Effector CD4-positive, alpha-beta T cell (primary cell): ENCODE results near the gene MCCC1.
A peak's percentile ranks its signal among the peaks of the same experiment; 100 is the strongest.

Experiments
- DNase-seq: peaks from one replicate; pipeline ENCODE4 v3.0.0-alpha.2; 2020

Gene MCCC1

DNA sequence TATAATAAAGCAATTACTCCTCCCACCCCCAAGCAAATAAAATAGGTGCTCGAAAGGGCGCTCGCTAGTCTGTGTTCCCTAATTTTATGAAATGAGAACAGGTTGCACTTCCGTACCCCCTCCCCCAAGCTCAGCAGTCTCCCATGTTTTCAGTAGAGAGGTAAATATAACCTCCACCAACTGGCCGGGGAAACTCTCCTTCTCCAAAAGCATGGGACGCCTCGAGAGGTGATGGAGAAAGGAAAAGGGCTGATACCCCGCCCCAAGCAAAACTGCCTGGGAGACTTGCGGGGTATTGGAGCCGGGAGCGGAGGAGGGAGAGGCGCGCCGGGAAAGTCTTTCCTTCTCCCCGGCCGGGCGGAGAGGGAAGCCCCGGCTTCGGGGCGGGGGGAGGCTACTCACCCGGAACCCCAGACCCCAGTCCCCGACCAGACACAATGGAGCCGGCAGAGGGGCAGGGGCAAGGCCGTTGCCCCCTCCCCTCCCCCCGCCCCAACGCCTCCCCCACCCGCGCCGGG lies 119.6 kb downstream of the MCCC1 start:
- DNase-seq, result peak; percentile 5

GRCh38 chr3:182979103-182979673 lies 120.1 kb downstream of the MCCC1 start:
- no peak for DNase-seq

DNA sequence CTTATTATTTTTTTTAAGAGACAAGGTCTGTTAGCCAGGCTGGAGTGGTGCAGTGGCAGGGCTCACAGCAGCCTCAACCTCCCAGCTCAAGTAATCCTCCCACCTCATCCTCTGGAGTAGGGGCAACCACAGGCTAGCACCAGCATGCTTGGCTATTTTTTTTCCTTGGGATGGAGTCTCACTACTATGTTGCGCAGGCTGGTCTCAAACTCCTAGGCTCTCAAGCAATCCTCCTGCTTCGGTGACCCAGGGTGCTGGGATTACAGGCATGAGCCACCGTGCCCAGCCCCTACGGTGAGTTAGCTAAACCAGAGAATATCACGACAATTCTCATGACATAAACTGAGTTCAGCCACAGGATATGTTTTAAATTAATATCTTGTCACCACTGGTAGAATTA lies 120.9 kb downstream of the MCCC1 start:
- no peak for DNase-seq

DNA sequence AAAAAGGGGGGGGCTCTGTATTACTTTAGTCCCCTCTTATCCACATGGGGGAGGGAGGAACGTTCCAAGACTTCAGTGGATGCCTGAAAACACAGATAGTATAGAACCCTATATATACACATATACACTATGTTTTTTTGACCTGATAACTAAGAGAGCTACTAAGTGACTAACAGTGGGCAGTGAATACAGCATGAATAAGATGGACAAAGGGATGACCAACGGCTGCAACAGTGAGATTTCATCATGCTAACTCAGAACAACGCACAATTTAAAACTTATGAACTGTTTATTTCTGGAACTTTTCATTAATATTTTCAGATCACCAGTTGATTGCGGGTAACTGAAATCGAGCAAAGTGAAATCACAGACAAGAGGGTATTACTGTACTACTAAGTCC lies 126.2 kb downstream of the MCCC1 start:
- no peak for DNase-seq

DNA sequence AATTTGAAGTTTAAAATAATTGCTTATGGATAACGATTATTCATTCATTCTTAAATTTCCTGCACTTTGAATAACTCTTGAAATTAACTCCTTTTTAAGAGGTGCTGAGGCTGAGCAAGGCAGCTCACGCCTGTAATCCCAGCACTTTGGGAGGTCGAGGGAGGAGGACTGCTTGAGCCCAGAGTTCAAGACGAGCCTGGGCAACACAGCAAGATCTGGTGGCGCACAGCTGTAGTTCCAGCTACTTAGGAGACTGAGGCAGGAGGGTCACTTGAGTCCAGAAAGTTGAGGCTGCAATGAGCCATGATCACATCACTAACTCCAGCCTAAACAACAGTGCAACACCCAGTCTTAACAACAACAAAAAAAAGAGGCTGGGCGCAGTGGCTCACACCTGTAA lies 126.9 kb downstream of the MCCC1 start:
- no peak for DNase-seq

- DNase-seq, result no peak
Observed at GRCh38 chr3:182971637-182972036, 127.7 kb downstream of the MCCC1 start.

DNA sequence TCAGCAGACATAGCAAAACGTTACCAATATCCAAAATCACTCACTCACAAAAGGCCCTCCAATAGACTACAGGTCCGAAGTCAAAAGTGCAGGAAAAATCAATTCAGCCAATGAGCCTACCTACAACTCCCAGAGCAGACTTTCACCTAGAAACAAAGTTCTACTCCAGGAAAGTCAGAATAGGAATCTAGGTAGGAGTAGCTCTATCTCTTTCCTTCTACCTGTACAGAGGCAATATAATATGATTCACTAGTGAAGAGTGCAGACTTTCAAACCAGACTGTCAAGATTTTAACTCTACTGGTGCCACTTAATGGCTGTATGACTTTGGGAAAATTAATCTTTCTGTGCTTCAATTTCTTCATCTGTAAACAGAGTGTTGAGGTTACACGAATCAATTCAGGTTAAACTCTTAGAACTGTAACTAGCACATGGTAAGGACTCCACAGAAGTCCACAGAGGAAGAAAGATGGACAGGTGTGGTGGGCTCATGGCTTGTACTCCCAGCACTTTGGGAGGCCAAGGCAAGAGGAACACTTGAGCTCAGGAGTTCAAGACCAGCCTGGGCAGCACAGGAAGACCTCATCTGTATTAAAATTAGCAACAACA lies 128.4 kb downstream of the MCCC1 start:
- no peak for DNase-seq

DNA sequence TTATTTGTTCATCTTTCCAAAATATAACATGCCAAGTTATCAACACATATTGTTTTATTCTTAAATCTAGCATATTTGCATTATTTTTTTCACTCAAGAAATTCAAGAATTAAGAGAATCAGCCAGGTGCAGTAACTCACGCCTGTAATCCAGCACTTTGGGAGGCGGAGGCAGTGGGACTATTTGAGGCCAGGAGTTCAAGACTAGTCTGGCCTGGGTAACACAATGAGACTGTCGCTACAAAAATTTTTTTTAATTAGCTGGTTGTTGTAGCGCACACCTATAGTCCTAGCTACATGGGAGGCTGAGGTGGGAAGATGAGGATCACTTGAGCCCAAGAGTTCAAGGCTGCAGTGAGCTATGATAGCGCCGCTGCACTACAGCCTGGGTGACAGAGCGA lies 129.4 kb downstream of the MCCC1 start:
- DNase-seq, result no peak

GRCh38 chr3:182969277-182969676 lies 130.0 kb downstream of the MCCC1 start:
- no peak for DNase-seq

DNA sequence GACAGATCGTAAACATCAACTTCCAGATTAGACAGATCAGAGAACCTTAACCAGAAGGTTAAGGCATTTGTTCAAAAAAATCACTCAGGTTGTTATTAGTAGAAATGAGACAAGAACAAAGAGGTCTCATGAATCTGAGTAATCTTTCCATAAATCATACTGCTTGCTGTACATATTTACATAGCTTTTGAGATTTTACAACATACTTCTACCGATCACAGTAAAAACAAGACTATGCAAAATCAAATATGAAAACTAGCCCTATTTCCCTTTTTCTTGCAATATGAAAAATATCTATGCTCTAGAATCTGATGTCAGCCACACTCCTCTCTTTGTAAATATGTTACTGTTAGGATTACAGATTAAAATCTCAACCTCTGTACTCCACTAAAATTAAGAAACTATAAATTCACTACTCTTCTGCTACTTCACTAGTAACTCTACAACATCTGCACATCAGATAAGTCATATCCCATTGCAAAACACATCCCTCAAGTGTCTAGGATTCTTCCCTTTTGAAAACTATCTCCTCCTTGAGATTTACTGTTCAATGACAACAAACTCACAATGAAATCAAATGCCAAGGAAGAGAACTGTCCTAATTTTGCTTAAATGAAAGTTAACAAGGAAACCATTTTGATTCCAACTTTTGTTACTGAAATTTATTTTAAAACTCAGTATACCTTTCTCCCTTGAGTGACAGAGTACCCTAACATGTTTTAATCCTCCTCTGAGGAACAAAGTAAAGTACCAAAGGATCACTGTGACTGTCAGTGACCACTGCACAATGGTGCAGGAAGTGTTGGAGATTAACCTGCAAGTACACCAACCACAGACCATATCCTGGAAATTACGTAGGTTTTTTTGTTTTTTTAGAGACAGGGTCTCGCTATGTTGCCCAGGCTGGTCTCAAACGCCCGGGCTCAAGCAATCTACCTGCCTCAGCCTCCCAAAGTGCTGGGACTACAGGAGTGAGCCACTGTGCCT lies 131.8 kb downstream of the MCCC1 start:
- DNase-seq, result no peak

GRCh38 chr3:182965861-182966366 lies 133.4 kb downstream of the MCCC1 start:
- DNase-seq, result no peak
